Right cardiac atrium (tissue), 5 donors: ENCODE data around the gene CERK. TPM values are rescaled to one million over a fixed set of nuclear protein-coding genes. Genes with fewer than 3 reads are reported as not detected.

Experiments
- ATAC-seq, 2 donors: fragments of 200-7000 bp; cut with Tn5 transposase; one replicate each; pipeline versions ENCODE4 v1.8.0 to v1.9.1; 2020; ENCODE audit warnings: moderate library complexity in 2 of 2, mild to moderate bottlenecking in 1 of 2
- DNase-seq, 3 donors: peaks; one replicate each; pipeline ENCODE4 v3.0.0-alpha.2; 2020
- H3K27ac ChIP-seq: one replicate; pipeline ENCODE4 v1.5.1; 2013; ENCODE audit warnings: mild to moderate bottlenecking, low read length, control low read depth, moderate library complexity
- H3K27me3 ChIP-seq: one replicate; pipeline ENCODE4 v1.6.1; 2013; ENCODE audit not compliant: control insufficient read depth, insufficient read depth
- H3K4me1 ChIP-seq: one replicate; pipeline ENCODE4 v1.6.1; 2013; ENCODE audit warnings: low read length; ENCODE audit not compliant: control insufficient read depth, insufficient read depth
- H3K4me3 ChIP-seq: one replicate; pipeline ENCODE4 v1.5.1; 2013; ENCODE audit warnings: low read length, control low read depth
- H3K9me3 ChIP-seq: one replicate; pipeline ENCODE4 v1.6.1; 2013; ENCODE audit warnings: low read length; ENCODE audit not compliant: control insufficient read depth
- WGBS: extraction: QIAGEN DNeasy Blood & Tissue Kit; methylation state at CpG from one replicate; pipeline ENCODE4 v1.1.7; 2013; 5-methylcytosine and 5-hydroxymethylcytosine counted together
- intact Hi-C, 4 donors: fragments of 100-400 bp; cut with DNase I; formaldehyde crosslinking; loops; one replicate each; pipeline versions ENCODE4 v1.11.0 to v1.14.0; 2022 to 2023
- polyA plus RNA-seq: library from polyadenylated mRNA; stranded (reverse); fragments of 200-250 nt; gene quantifications from one replicate; pipeline ENCODE4 v1.2.3, GENCODE V29; 2013
- total RNA-seq, 4 donors: library from RNA; stranded (reverse); fragmentation: NEBNext Ultra II Directional; extraction: Animal tissue kit (Norgen Biotek cat#: 25700); gene quantifications; one replicate each; pipeline ENCODE4 v1.2.1, GENCODE V29; 2021
- donor health status: healthy with polysubstance abuse.
- donor health status: DM: no; HTN: yes; CAD: no.
- donor health status: DM: no; HTN: no; CAD: no.
- donor health status: DM: no; HTN: yes; CAD: no; lungs with severe emphysema.
- donor health status: DM: yes; HTN: yes; CAD: no.

CERK gene
- total and polyA plus RNA-seq, 5 donors: 32.6 to 83.5 (median 61.1) TPM

- DNase-seq (no peak), ATAC-seq (no peak)
- no peaks in the 10 kb centered on the region for H3K9me3 ChIP-seq
- no peaks in the 10 kb centered on the region for H3K27me3 ChIP-seq
- H3K4me3 ChIP-seq: no peak overlapping the region
- peaks cover 10% of the 10 kb centered on the region for H3K4me1 ChIP-seq
- 84% methylated on average over 22 of the region's 22 CpGs for WGBS
- no peak overlapping the region for H3K27ac ChIP-seq
- intact Hi-C loops: no loop called here
Observed at GRCh38 chr22:46775850-46776826, 38.1 kb upstream of the CERK start.

- intact Hi-C loops: no loop called here
- no peaks in the 10 kb centered on the region for H3K27me3 ChIP-seq
- no peak for DNase-seq
- 78% methylated on average over 20 of the region's 20 CpGs for WGBS
- H3K9me3 ChIP-seq: no peaks in the 10 kb centered on the region
- no peak for ATAC-seq
- H3K4me1 ChIP-seq: peaks cover 14% of the 10 kb centered on the region
- no peak overlapping the region for H3K27ac ChIP-seq
- no peak overlapping the region for H3K4me3 ChIP-seq
Observed at GRCh38 chr22:46774980-46775849, 37.2 kb upstream of the CERK start.

GRCh38 chr22:46774253-46774979 is 36.4 kb upstream of the CERK start:
- 85% methylated on average over 24 of the region's 24 CpGs for WGBS

GRCh38 chr22:46773076-46773475 is 35.0 kb upstream of the CERK start:
- peaks cover 21% of the 10 kb centered on the region for H3K4me1 ChIP-seq
- 81% methylated on average over 10 of the region's 10 CpGs for WGBS
- DNase-seq (no peak), ATAC-seq (no peak)
- no peak overlapping the region for H3K4me3 ChIP-seq
- no peaks in the 10 kb centered on the region for H3K9me3 ChIP-seq
- H3K27ac ChIP-seq: no peak overlapping the region
- no peaks in the 10 kb centered on the region for H3K27me3 ChIP-seq
- intact Hi-C loops: no loop called here

More at GRCh38 chr22:46774253-46774979, 36.4 kb upstream of the CERK start:
- ATAC-seq (peak; percentile 10 to 12), DNase-seq (peak in 2 of 3 donors; percentile 60 to 66)
- Histone ChIP-seq H3K4me3 (no peak overlapping the region), H3K27ac (peak overlapping the region; percentile 20), H3K9me3 (no peaks in the 10 kb centered on the region), H3K4me1 (peaks cover 19% of the 10 kb centered on the region), H3K27me3 (no peaks in the 10 kb centered on the region)
- intact Hi-C loops: no loop called here

GRCh38 chr22:46770726-46771125 is 32.7 kb upstream of the CERK start:
- WGBS: 58% methylated on average over 9 of the region's 9 CpGs

GRCh38 chr22:46770151-46770641 is 32.1 kb upstream of the CERK start:
- Histone ChIP-seq H3K4me3 (no peak overlapping the region), H3K4me1 (peaks cover 15% of the 10 kb centered on the region), H3K27ac (peak overlapping the region; percentile 37), H3K9me3 (no peaks in the 10 kb centered on the region), H3K27me3 (no peaks in the 10 kb centered on the region)
- intact Hi-C loops: no loop called here
- WGBS: 62% methylated on average over 14 of the region's 14 CpGs
- ATAC-seq (peak in 1 of 2 donors; percentile 4), DNase-seq (peak in 2 of 3 donors; percentile 47 to 52)

More at GRCh38 chr22:46770726-46771125, 32.7 kb upstream of the CERK start:
- DNase-seq (peak in 2 of 3 donors; percentile 74 to 78), ATAC-seq (no peak)
- Histone ChIP-seq H3K27me3 (no peaks in the 10 kb centered on the region), H3K9me3 (no peaks in the 10 kb centered on the region), H3K4me1 (peaks cover 15% of the 10 kb centered on the region), H3K4me3 (no peak overlapping the region), H3K27ac (peak overlapping the region; percentile 37)
- intact Hi-C loops: no loop called here

GRCh38 chr22:46769706-46770105 is 31.7 kb upstream of the CERK start:
- Histone ChIP-seq H3K4me3 (no peak overlapping the region), H3K27ac (peak overlapping the region; percentile 16), H3K9me3 (no peaks in the 10 kb centered on the region), H3K27me3 (no peaks in the 10 kb centered on the region), H3K4me1 (peaks cover 15% of the 10 kb centered on the region)
- intact Hi-C loops: no loop called here
- DNase-seq: peak in 1 of 3 donors; percentile 49
- 86% methylated on average over 6 of the region's 6 CpGs for WGBS
- peak; percentile 2 to 5 for ATAC-seq

GRCh38 chr22:46769191-46769675 is 31.2 kb upstream of the CERK start:
- Histone ChIP-seq H3K4me1 (peaks cover 15% of the 10 kb centered on the region), H3K27ac (peak overlapping the region; percentile 16), H3K9me3 (no peaks in the 10 kb centered on the region), H3K27me3 (no peaks in the 10 kb centered on the region), H3K4me3 (no peak overlapping the region)
- WGBS: 74% methylated on average over 17 of the region's 17 CpGs
- intact Hi-C loops: no loop called here
- peak in 1 of 3 donors; percentile 71 for DNase-seq
- peak; percentile 40 to 43 for ATAC-seq

GRCh38 chr22:46767249-46767985 is 29.4 kb upstream of the CERK start:
- H3K27ac ChIP-seq: no peak overlapping the region

More at GRCh38 chr22:46767249-46767985, 29.4 kb upstream of the CERK start:
- Histone ChIP-seq H3K9me3 (no peaks in the 10 kb centered on the region), H3K4me1 (peaks cover 12% of the 10 kb centered on the region), H3K27me3 (no peaks in the 10 kb centered on the region), H3K4me3 (no peak overlapping the region)
- WGBS: 94% methylated on average over 11 of the region's 11 CpGs
- DNase-seq (peak in 2 of 3 donors; percentile 26 to 40), ATAC-seq (no peak)
- intact Hi-C loops: no loop called here
